GM21423 (cell line): ENCODE results near the gene TAP1.
"Not testable (repeated sequence)": the region's sequence is repeated elsewhere in the genome, so short reads cannot be mapped to it uniquely, and the experiment has no call there.

ENCODE experiments used
- ATAC-seq: cut with Tn5 transposase; IDR thresholded peaks from one replicate; pipeline ENCODE4 v1.9.1; 2021; ENCODE audit warnings: mild to moderate bottlenecking, moderate library complexity; ENCODE audit not compliant: unreplicated experiment

The TAP1 gene, protein sequence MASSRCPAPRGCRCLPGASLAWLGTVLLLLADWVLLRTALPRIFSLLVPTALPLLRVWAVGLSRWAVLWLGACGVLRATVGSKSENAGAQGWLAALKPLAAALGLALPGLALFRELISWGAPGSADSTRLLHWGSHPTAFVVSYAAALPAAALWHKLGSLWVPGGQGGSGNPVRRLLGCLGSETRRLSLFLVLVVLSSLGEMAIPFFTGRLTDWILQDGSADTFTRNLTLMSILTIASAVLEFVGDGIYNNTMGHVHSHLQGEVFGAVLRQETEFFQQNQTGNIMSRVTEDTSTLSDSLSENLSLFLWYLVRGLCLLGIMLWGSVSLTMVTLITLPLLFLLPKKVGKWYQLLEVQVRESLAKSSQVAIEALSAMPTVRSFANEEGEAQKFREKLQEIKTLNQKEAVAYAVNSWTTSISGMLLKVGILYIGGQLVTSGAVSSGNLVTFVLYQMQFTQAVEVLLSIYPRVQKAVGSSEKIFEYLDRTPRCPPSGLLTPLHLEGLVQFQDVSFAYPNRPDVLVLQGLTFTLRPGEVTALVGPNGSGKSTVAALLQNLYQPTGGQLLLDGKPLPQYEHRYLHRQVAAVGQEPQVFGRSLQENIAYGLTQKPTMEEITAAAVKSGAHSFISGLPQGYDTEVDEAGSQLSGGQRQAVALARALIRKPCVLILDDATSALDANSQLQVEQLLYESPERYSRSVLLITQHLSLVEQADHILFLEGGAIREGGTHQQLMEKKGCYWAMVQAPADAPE

DNA sequence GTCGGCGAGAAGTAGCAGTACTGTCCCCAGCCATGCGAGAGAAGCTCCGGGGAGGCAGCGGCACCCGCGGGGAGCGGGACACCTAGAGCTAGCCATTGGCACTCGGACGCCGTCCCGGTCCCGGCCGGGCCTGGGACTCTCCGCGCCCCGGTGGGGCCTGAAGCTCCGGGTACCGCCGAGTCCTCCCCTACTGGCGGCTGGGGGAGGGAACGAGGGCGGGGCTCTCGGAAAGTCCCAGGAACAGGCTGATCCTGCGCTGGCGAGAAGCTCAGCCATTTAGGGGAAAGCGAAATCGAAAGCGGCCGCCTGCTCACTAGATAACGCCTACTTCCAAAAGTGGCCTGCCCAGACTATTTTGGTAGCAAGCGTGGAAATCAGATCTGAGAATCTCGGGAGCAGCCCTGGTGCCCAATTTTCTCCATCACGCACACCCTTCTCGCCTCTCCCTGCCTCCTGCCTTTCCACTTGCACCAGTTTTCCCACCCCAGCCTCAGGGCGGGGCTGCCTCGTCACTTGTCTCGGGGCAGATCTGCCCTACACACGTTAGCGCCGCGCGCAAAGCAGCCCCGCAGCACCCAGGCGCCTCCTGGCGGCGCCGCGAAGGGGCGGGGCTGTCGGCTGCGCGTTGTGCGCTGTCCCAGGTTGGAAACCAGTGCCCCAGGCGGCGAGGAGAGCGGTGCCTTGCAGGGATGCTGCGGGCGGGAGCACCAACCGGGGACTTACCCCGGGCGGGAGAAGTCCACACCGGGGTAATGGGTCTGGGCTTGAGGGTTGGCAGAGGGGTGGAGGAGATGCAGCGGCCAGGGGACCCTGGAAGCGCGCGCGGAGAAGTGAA lies at the start of gene TAP1, which contains the start of gene PSMB9:
TSS of gene TAP1 (minus strand) at position 164 of the 835 bp plus-strand sequence. CDS start at position 96, 68 bp downstream.
TSS of gene PSMB9 (plus strand) at position 652 of the 835 bp plus-strand sequence. CDS start at position 690, 38 bp downstream.
- ATAC-seq: peak; percentile 81

DNA sequence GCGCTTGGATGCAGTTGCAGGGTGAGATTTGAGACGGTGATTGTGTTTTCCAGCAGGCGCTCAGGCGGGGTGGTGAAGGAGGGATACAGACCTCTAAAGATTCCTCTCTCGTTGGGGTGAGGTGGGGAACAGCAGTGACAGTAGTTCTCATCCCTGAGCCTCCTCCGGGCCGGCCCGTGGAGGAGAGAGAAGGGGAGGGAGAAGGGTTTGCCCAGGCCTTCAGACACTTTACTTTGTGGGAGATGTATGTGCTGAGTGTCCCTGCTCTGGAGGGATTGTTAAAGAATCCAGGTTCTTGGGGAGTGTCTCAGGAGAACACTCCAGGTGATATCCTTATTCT lies 41.5 kb upstream of the TAP1 start:
- ATAC-seq: no peak

- peak; percentile 95 for ATAC-seq
Measured at GRCh38 chr6:32894085-32895005, 40.8 kb upstream of the TAP1 start.

GRCh38 chr6:32890831-32891230 lies 37.3 kb upstream of the TAP1 start:
- no peak for ATAC-seq

- ATAC-seq: no peak
Measured at GRCh38 chr6:32889533-32889932, 36.0 kb upstream of the TAP1 start.

DNA sequence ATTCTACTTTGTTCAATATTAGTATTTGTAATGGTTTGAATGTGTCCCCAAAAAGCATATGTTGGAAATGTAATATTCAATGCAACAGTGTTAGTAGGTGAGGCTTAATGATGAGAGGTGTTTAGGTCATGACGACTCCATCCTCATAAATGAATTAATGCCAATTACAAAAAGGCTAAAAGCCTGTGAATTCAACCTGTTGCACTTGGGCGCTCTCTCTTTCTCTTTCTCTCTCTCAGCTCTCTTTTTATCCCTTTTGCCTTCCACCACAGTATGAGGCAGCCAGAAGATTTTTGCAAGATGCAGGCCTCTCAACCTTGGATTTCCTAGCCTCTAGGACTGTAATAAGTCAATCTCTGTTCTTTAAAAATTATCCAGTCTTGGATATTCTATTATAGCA lies 35.1 kb upstream of the TAP1 start:
- ATAC-seq: no peak

DNA sequence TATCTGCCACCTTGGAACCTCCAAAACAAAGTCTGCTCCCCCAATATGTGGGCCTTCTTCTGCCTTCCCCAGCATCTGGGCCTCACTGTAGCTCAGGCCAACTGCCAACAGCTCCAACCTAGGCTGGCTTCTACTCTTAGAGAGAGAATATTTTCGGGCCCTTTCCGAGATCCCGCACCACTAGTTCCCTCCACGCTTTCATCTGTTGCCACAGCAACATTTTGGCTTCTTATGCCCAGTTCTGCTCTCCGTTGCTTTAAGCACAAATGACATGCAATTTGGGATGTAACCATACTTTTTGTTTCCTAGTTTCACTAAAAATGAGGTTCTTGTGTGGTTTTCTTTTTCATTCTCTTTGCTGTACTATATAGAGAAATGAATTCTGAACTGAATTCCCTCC lies 34.1 kb upstream of the TAP1 start:
- no peak for ATAC-seq

DNA sequence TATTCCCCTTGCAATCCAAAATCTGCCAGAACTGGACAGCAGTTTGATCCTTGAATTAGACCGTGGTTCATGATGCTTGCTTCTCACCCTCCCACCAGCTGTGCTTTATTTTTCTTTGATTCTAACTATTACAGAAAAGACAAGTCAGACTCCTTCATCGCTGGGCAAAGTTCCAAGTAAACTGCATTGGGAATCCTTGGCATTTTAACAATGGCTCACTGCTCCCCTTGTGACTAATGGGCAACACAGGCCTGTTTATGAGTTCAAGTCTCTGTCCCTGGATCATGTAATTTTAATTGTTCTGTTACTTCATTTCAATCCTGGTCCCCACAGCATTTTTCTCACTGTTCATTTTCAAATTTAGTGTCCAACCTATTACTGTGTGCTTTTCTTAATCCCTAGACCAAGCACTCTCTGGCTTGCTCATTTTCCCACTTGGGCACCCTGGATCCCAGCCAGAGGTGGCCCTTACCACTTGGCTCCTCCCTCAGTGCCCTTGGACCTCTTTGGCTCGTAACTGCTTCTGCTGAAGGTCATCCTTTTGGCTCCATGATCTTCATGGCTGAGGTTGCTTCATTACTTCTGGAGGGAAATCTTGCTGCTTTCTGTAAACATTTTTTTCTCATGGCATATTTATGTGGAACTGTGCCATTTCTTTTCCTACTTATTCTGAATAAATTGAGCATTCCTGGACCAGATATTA lies 33.3 kb upstream of the TAP1 start:
- ATAC-seq: no peak

DNA sequence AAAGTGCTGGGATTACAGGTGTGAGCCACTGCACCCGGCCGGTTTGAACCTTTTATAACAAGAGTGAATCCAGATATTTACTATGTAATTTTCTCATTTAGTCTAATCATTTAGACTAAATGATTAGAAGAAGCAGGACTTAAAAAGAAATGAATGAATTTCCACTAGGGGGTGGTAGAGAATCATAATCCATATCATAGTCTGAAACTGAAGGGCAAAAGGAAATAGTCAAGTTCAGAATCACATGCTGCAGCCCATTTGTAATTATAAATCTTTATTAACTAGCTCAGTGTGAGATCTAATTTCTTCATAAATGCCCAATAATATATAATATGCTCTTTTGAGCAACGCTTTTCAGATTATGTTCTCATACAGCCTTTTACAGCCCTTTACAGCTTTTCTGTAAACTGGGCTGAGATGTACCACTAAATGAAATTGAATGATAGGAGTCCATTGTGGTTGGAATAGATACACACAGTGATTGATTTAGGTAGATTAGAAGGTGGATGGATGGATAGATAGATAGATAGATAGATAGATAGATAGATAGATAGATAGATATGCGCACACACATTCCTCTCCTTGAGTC lies 32.3 kb upstream of the TAP1 start:
- ATAC-seq: no peak

GRCh38 chr6:32883789-32884188 lies 30.3 kb upstream of the TAP1 start:
- ATAC-seq: no peak

DNA sequence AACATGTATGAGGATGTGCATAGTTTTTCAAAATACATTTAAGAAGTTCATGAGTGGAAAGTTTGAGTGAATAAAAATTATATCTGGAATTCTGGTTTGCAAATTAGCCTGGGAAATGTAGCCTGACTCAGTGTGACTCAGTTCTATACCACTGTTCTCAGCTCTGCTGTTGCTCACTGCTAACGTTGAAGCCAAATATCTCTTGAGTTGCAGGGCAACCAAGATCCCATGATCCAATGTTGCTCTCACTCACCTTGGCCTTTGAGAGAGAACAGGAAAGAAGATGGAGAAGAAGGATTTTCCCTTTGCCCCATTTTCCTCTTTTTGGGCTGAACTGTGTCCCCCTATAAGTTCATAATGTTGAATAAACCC lies 29.4 kb upstream of the TAP1 start:
- no peak for ATAC-seq

DNA sequence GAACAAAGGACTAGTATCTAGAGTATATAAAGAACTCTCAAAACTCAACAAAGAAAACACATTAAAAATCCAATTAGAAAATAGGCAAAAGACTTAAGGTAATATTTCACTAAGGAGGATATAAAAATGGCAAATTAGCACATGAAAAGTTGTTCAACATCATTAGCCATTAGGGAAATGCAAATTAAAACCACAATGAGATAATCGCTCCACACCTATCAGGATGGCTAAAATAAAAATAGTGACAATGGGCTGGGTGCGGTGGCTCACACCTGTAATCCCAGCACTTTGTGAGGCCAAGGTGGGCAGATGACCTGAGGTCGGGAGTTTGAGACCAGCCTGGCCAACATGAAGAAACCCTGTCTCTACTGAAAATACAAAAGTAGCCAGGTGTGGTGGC lies 27.5 kb upstream of the TAP1 start:
- not testable (repeated sequence) for ATAC-seq

DNA sequence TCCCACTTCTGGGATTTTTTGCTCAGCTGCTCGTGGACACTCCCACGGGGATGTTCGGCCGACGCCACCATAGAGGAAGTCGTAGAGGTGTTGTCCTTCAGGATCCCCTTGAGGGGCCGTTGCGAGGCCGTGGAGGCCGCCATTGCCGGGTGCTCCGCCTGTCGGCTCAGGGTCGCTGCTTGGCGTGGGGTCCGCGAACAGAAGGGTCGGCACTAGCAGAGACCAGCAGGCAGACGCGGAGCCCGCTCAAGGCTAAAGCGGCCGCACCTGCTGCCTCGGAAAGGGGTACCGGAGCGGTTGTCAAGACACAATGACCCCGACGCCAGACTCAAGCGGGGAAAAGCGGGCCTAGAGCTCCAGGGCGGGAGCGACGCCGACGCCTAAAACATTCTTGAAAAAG lies 26.2 kb upstream of the TAP1 start:
- ATAC-seq: no peak

DNA sequence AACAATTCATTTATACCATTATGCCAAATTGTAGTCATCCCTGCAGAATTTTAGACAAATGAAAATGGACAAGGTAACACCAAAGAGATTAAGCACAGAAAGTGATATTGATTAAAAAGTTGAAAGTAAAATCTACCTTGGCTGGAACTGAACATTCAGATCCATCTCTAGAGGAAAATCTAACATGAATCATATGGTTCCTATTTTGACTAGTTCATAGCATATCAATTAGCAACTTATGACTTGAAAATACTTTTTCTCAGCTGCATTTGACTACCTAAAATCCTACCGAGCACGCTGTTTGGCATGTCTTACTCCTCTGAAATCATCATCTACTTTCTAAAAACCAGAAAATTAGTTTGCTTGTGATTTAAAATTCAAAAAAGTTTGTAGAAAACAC lies 23.1 kb upstream of the TAP1 start:
- no peak for ATAC-seq

DNA sequence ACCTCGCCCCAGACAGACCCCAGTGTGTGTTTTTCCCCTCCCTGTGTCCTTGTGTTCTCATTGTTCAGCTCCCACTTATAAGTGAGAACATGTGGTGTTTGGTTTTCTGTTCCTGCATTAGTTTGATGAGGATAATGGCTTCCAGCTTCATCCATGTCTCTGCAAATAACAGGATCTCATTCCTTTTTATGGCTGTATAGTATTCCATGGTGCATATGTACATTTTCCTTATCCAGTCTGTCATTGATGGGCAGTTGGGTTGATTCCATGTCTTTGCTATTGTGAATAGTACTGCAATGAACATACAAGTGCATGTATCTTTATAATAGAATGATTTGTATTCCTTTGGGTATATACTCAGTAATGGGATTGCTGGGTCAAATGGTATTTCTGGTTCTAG lies 20.4 kb upstream of the TAP1 start:
- not testable (repeated sequence) for ATAC-seq

GRCh38 chr6:32868257-32868788 lies 14.8 kb upstream of the TAP1 start:
- ATAC-seq: no peak

DNA sequence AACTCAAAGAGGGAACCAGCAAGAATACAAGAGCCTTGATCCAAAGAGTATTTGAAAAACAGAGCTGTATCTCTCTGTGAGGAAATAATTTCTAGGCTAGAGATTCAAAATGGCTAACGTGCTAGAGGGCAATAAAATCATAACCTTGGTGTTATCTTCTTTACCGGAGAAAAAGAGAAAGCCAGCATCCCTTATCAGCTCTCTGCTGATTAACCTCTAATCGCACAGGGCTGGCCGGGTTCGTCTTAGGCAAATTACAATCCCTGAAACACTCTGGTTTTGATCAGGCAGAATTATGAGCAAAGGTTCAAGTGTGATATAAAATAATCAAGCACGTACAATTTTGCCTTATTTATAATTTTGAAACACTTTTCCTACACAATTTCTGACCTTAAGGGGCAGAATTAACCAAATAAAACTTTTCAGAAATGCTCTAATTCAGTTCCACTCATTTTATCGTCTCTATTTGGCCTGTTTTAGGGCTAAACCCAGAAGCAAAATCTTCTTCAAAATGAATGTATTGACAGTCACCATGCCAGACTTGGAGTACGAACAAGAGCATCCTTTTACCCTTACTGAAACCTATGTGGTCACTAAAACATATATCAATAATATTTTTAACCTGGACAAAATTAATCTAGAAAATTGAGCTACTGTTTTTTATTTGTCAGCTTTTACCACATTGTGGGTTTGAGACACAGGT lies 14.2 kb upstream of the TAP1 start:
- no peak for ATAC-seq

GRCh38 chr6:32867022-32867477 lies 13.5 kb upstream of the TAP1 start:
- ATAC-seq: no peak
